ENCODE measurements around the gene AP1S1.

AP1S1 gene

GRCh38 chr7:101156277-101156676, 2.0 kb downstream of the AP1S1 start:
- H3K4me1 ChIP-seq (ENCODE audit: control insufficient read depth, insufficient read depth, low read length, poor library complexity, severe bottlenecking) = peaks cover 18% of the 10 kb centered on the region
- peaks cover 2% of the 10 kb centered on the region for H3K27me3 ChIP-seq (replicated peaks; ENCODE audit: control insufficient read depth, insufficient read depth, low read length, poor library complexity, severe bottlenecking)
- peaks cover 11% of the 10 kb centered on the region for H3K36me3 ChIP-seq (ENCODE audit: control insufficient read depth, insufficient read depth, low read length)
- no peak for DNase-seq
- H3K4me3 ChIP-seq (ENCODE audit: insufficient read depth, low read depth, low read length, poor library complexity, severe bottlenecking) = no peak overlapping the region
- no peaks in the 10 kb centered on the region for H3K9me3 ChIP-seq (ENCODE audit: control insufficient read depth, low read length)
- H3K27ac ChIP-seq (ENCODE audit: insufficient read depth, low read length, poor library complexity, severe bottlenecking) = no peak overlapping the region

GRCh38 chr7:101156866-101157589, 2.8 kb downstream of the AP1S1 start:
- no peak overlapping the region for H3K27ac ChIP-seq (ENCODE audit: insufficient read depth, low read length, poor library complexity, severe bottlenecking)
- peaks cover 10% of the 10 kb centered on the region for H3K27me3 ChIP-seq (replicated peaks; ENCODE audit: control insufficient read depth, insufficient read depth, low read length, poor library complexity, severe bottlenecking)
- peaks cover 11% of the 10 kb centered on the region for H3K36me3 ChIP-seq (ENCODE audit: control insufficient read depth, insufficient read depth, low read length)
- DNase-seq = no peak
- H3K9me3 ChIP-seq (ENCODE audit: control insufficient read depth, low read length) = no peaks in the 10 kb centered on the region
- no peak overlapping the region for H3K4me3 ChIP-seq (ENCODE audit: insufficient read depth, low read depth, low read length, poor library complexity, severe bottlenecking)
- H3K4me1 ChIP-seq (ENCODE audit: control insufficient read depth, insufficient read depth, low read length, poor library complexity, severe bottlenecking) = peaks cover 18% of the 10 kb centered on the region

- Histone ChIP-seq H3K4me3 (ENCODE audit: insufficient read depth, low read depth, low read length, poor library complexity, severe bottlenecking) (no peak overlapping the region), H3K27me3 (replicated peaks; ENCODE audit: control insufficient read depth, insufficient read depth, low read length, poor library complexity, severe bottlenecking) (peaks cover 30% of the 10 kb centered on the region), H3K9me3 (ENCODE audit: control insufficient read depth, low read length) (no peaks in the 10 kb centered on the region), H3K4me1 (ENCODE audit: control insufficient read depth, insufficient read depth, low read length, poor library complexity, severe bottlenecking) (peaks cover 28% of the 10 kb centered on the region), H3K27ac (ENCODE audit: insufficient read depth, low read length, poor library complexity, severe bottlenecking) (no peak overlapping the region), H3K36me3 (ENCODE audit: control insufficient read depth, insufficient read depth, low read length) (peaks cover 11% of the 10 kb centered on the region)
- no peak for DNase-seq
Measured at GRCh38 chr7:101159696-101160674, 5.7 kb downstream of the AP1S1 start.

GRCh38 chr7:101160910-101161309, 6.6 kb downstream of the AP1S1 start:
- Histone ChIP-seq H3K9me3 (ENCODE audit: control insufficient read depth, low read length) (no peaks in the 10 kb centered on the region), H3K36me3 (ENCODE audit: control insufficient read depth, insufficient read depth, low read length) (peaks cover 11% of the 10 kb centered on the region), H3K27ac (ENCODE audit: insufficient read depth, low read length, poor library complexity, severe bottlenecking) (no peak overlapping the region), H3K4me3 (ENCODE audit: insufficient read depth, low read depth, low read length, poor library complexity, severe bottlenecking) (no peak overlapping the region), H3K27me3 (replicated peaks; ENCODE audit: control insufficient read depth, insufficient read depth, low read length, poor library complexity, severe bottlenecking) (peaks cover 38% of the 10 kb centered on the region), H3K4me1 (ENCODE audit: control insufficient read depth, insufficient read depth, low read length, poor library complexity, severe bottlenecking) (peaks cover 32% of the 10 kb centered on the region)
- DNase-seq = no peak

- Histone ChIP-seq H3K27ac (ENCODE audit: insufficient read depth, low read length, poor library complexity, severe bottlenecking) (no peak overlapping the region), H3K4me3 (ENCODE audit: insufficient read depth, low read depth, low read length, poor library complexity, severe bottlenecking) (no peak overlapping the region), H3K9me3 (ENCODE audit: control insufficient read depth, low read length) (no peaks in the 10 kb centered on the region), H3K36me3 (ENCODE audit: control insufficient read depth, insufficient read depth, low read length) (peaks cover 11% of the 10 kb centered on the region), H3K27me3 (replicated peaks; ENCODE audit: control insufficient read depth, insufficient read depth, low read length, poor library complexity, severe bottlenecking) (peaks cover 48% of the 10 kb centered on the region), H3K4me1 (ENCODE audit: control insufficient read depth, insufficient read depth, low read length, poor library complexity, severe bottlenecking) (peaks cover 39% of the 10 kb centered on the region)
- no peak for DNase-seq
Measured at GRCh38 chr7:101161692-101162471, 7.6 kb downstream of the AP1S1 start.

DNA sequence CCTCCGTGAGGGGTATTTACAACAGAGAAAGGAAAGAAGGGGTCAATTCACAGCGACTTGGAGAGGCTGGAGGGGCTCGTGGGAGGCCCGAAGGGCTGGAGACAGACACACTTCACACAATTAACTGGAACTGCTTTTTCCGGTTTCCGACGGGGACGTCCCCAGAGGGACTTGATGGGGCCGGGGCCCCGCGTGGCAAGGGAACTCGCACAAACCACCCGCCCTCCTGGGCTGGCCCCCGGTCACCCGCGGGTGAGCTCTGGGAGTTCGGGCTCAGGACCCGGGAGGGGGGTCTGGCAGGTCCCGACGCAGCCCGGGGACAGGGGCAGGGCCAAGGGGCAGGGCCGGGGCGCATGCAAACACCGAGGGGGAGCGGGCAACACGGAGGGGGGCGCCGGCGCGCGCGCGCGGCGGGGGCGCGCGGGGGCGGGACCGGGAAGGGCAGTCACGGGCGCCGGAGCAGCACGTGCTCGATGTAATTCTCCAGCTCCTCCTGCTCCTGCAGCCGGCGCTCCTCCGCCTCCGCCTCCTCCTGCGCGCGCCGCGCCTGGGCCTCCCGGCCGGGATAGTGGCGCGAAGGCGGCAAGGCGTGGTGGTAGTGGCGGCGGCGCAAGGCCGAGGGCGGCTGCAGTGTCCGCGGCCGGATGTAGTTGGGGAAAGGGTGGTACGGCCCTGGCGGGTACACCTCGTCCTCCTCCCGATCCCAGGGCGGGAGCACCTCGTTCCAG, 8.4 kb downstream of the AP1S1 start:
- DNase-seq = no peak
- Histone ChIP-seq H3K4me1 (ENCODE audit: control insufficient read depth, insufficient read depth, low read length, poor library complexity, severe bottlenecking) (peaks cover 39% of the 10 kb centered on the region), H3K27ac (ENCODE audit: insufficient read depth, low read length, poor library complexity, severe bottlenecking) (no peak overlapping the region), H3K36me3 (ENCODE audit: control insufficient read depth, insufficient read depth, low read length) (peaks cover 7% of the 10 kb centered on the region), H3K4me3 (ENCODE audit: insufficient read depth, low read depth, low read length, poor library complexity, severe bottlenecking) (no peak overlapping the region), H3K9me3 (ENCODE audit: control insufficient read depth, low read length) (no peaks in the 10 kb centered on the region), H3K27me3 (replicated peaks; ENCODE audit: control insufficient read depth, insufficient read depth, low read length, poor library complexity, severe bottlenecking) (peaks cover 56% of the 10 kb centered on the region)

- Histone ChIP-seq H3K9me3 (ENCODE audit: control insufficient read depth, low read length) (no peaks in the 10 kb centered on the region), H3K27ac (ENCODE audit: insufficient read depth, low read length, poor library complexity, severe bottlenecking) (no peak overlapping the region), H3K4me1 (ENCODE audit: control insufficient read depth, insufficient read depth, low read length, poor library complexity, severe bottlenecking) (peaks cover 39% of the 10 kb centered on the region), H3K36me3 (ENCODE audit: control insufficient read depth, insufficient read depth, low read length) (peaks cover 7% of the 10 kb centered on the region), H3K4me3 (ENCODE audit: insufficient read depth, low read depth, low read length, poor library complexity, severe bottlenecking) (peak overlapping the region; percentile 48), H3K27me3 (replicated peaks; ENCODE audit: control insufficient read depth, insufficient read depth, low read length, poor library complexity, severe bottlenecking) (peaks cover 64% of the 10 kb centered on the region)
- DNase-seq = no peak
Measured at GRCh38 chr7:101163279-101164070, 9.2 kb downstream of the AP1S1 start.

GRCh38 chr7:101164071-101164840, 10.0 kb downstream of the AP1S1 start:
- Histone ChIP-seq H3K4me1 (ENCODE audit: control insufficient read depth, insufficient read depth, low read length, poor library complexity, severe bottlenecking) (peaks cover 39% of the 10 kb centered on the region), H3K27me3 (replicated peaks; ENCODE audit: control insufficient read depth, insufficient read depth, low read length, poor library complexity, severe bottlenecking) (peaks cover 71% of the 10 kb centered on the region), H3K9me3 (ENCODE audit: control insufficient read depth, low read length) (no peaks in the 10 kb centered on the region), H3K27ac (ENCODE audit: insufficient read depth, low read length, poor library complexity, severe bottlenecking) (no peak overlapping the region), H3K36me3 (ENCODE audit: control insufficient read depth, insufficient read depth, low read length) (peaks cover 2% of the 10 kb centered on the region), H3K4me3 (ENCODE audit: insufficient read depth, low read depth, low read length, poor library complexity, severe bottlenecking) (peak overlapping the region; percentile 48)
- no peak for DNase-seq
